Common myeloid progenitor, CD34-positive (primary cell): ENCODE results near the gene PKN2.

ENCODE experiments used
- CTCF ChIA-PET: fragments of 350-600 bp; sonication (Branson Sonifier 250); formaldehyde crosslinking; loops from one replicate; lab custom pipeline; 2021; ENCODE audit warnings: antibody characterized with exemption; lab: Charles Lee
- POLR2A ChIA-PET: fragments of 350-600 bp; sonication (Branson Sonifier 250); formaldehyde crosslinking; loops from one replicate; lab custom pipeline; 2021; ENCODE audit warnings: antibody characterized with exemption; lab: Charles Lee
- DNase-seq, 3 donors: peaks; one replicate each; pipeline versions ENCODE4 v3.0.0 to v3.0.0-alpha.2; 2013
- H3K27ac ChIP-seq, 2 experiments: 1 replicate in 1 of 2; 2 replicates in 1 of 2; pipeline ENCODE4 v1.7.0; 2013; ENCODE audit warnings: inconsistent platforms in 2 of 2, low read length in 2 of 2, mild to moderate bottlenecking in 2 of 2, low read depth in 1 of 2, moderate library complexity in 1 of 2; ENCODE audit not compliant: severe bottlenecking in 2 of 2, insufficient read depth in 1 of 2, poor library complexity in 1 of 2
- H3K27me3 ChIP-seq, 5 experiments: replicated peaks in 2 of 5; 1 replicate in 3 of 5; 2 replicates in 2 of 5; pipeline versions ENCODE4 v1.6.1 to v1.7.0; 2013; ENCODE audit warnings: low read length in 4 of 5, mild to moderate bottlenecking in 2 of 5, moderate library complexity in 2 of 5, inconsistent platforms in 1 of 5; ENCODE audit not compliant: insufficient read depth in 5 of 5, control insufficient read depth in 4 of 5
- H3K36me3 ChIP-seq, 4 experiments: 1 replicate in 2 of 4; 2 replicates in 2 of 4; pipeline versions ENCODE4 v1.6.1 to v1.7.0; 2013; ENCODE audit warnings: low read length in 3 of 4, control low read depth in 1 of 4, mild to moderate bottlenecking in 1 of 4; ENCODE audit not compliant: control insufficient read depth in 4 of 4, insufficient read depth in 4 of 4
- H3K4me1 ChIP-seq, 4 experiments: 1 replicate in 3 of 4; 2 replicates in 1 of 4; pipeline versions ENCODE4 v1.6.1 to v1.7.1; 2013; ENCODE audit warnings: low read length in 3 of 4, mild to moderate bottlenecking in 3 of 4, control low read depth in 1 of 4, inconsistent platforms in 1 of 4, moderate library complexity in 1 of 4; ENCODE audit not compliant: control insufficient read depth in 4 of 4, insufficient read depth in 4 of 4; ENCODE audit errors: control extremely low read depth in 1 of 4
- H3K4me3 ChIP-seq, 7 experiments: 1 replicate in 4 of 7; 2 replicates in 3 of 7; pipeline versions ENCODE4 v1.5.1 to v1.7.0; 2013; ENCODE audit warnings: mild to moderate bottlenecking in 7 of 7, low read length in 6 of 7, moderate library complexity in 6 of 7, inconsistent platforms in 2 of 7, low read depth in 2 of 7, control low read depth in 1 of 7; ENCODE audit not compliant: insufficient read depth in 4 of 7, control insufficient read depth in 1 of 7; ENCODE audit errors: extremely low read depth in 1 of 7
- H3K9me3 ChIP-seq, 5 experiments: 1 replicate in 4 of 5; 2 replicates in 1 of 5; pipeline versions ENCODE4 v1.6.1 to v1.7.1; 2013; ENCODE audit warnings: low read length in 4 of 5, mild to moderate bottlenecking in 2 of 5, inconsistent platforms in 1 of 5, low read depth in 1 of 5, moderate library complexity in 1 of 5; ENCODE audit not compliant: control insufficient read depth in 4 of 5, insufficient read depth in 2 of 5; ENCODE audit errors: control extremely low read depth in 1 of 5
- WGBS: methylation state at CpG from one replicate; pipeline ENCODE4 v1.1.5; 2013; ENCODE audit not compliant: insufficient coverage; 5-methylcytosine and 5-hydroxymethylcytosine counted together

PKN2 gene

GRCh38 chr1:88777604-88778149 lies 93.6 kb downstream of the PKN2 start:
- H3K36me3 ChIP-seq, result peaks cover 29 to 65% (median 39%) of the 10 kb centered on the region in 4 experiments
- CTCF ChIA-PET, result interaction anchor here (1.0 to 1.5 kb wide), 2 partner anchors 94 to 99 kb away, joined by 3 read pairs; partner anchors contain the start of gene PKN2
- no peak overlapping the region for H3K27ac ChIP-seq
- H3K4me1 ChIP-seq, result no peaks in the 10 kb centered on the region
- H3K9me3 ChIP-seq, result peaks cover 0 to 1% (median 0%) of the 10 kb centered on the region in 5 experiments
- POLR2A ChIA-PET, result no interaction called here
- H3K4me3 ChIP-seq, result no peak overlapping the region
- H3K27me3 ChIP-seq, result no peaks in the 10 kb centered on the region
- DNase-seq, result no peak
- WGBS, result 100% methylated on average over 1 of the region's 3 CpGs

GRCh38 chr1:88779880-88780279 lies 95.8 kb downstream of the PKN2 start:
- Histone ChIP-seq H3K4me3 (no peak overlapping the region), H3K27me3 (no peaks in the 10 kb centered on the region), H3K9me3 (peaks cover 0 to 1% (median 0%) of the 10 kb centered on the region in 5 experiments), H3K4me1 (no peaks in the 10 kb centered on the region), H3K36me3 (peaks cover 26 to 57% (median 33%) of the 10 kb centered on the region in 4 experiments), H3K27ac (no peak overlapping the region)
- ChIA-PET CTCF (no interaction called here), POLR2A (no interaction called here)
- no peak for DNase-seq

- peaks cover 0 to 1% (median 0%) of the 10 kb centered on the region in 5 experiments for H3K9me3 ChIP-seq
- POLR2A ChIA-PET, result no interaction called here
- H3K4me3 ChIP-seq, result no peak overlapping the region
- no peaks in the 10 kb centered on the region for H3K27me3 ChIP-seq
- H3K27ac ChIP-seq, result no peak overlapping the region
- H3K4me1 ChIP-seq, result no peaks in the 10 kb centered on the region
- no peak for DNase-seq
- H3K36me3 ChIP-seq, result peaks cover 27 to 57% (median 35%) of the 10 kb centered on the region in 4 experiments
- CTCF ChIA-PET, result interaction anchor here (0.7 kb wide), 1 partner anchor 13 kb away, joined by 3 read pairs; no protein-coding TSS in a partner anchor
These were observed 96.4 kb downstream of the PKN2 start for GRCh38 chr1:88780485-88780884.

GRCh38 chr1:88783145-88783544 lies 99.1 kb downstream of the PKN2 start:
- H3K27ac ChIP-seq, result no peak overlapping the region
- no peak overlapping the region for H3K4me3 ChIP-seq
- POLR2A ChIA-PET, result no interaction called here
- H3K36me3 ChIP-seq, result peaks cover 28 to 59% (median 35%) of the 10 kb centered on the region in 4 experiments
- DNase-seq, result no peak
- CTCF ChIA-PET, result interaction anchor here (0.9 kb wide), 1 partner anchor 82 kb away, joined by 4 read pairs; no protein-coding TSS in a partner anchor
- 100% methylated on average over 1 of the region's 2 CpGs for WGBS
- H3K4me1 ChIP-seq, result no peaks in the 10 kb centered on the region
- H3K27me3 ChIP-seq, result no peaks in the 10 kb centered on the region
- no peaks in the 10 kb centered on the region for H3K9me3 ChIP-seq

- H3K4me3 ChIP-seq, result no peak overlapping the region
- CTCF ChIA-PET, result no interaction called here
- H3K27ac ChIP-seq, result no peak overlapping the region
- WGBS, result 94% methylated on average over 2 of the region's 6 CpGs
- no peaks in the 10 kb centered on the region for H3K4me1 ChIP-seq
- no peaks in the 10 kb centered on the region for H3K27me3 ChIP-seq
- POLR2A ChIA-PET, result interaction anchor here (0.6 kb wide), 1 partner anchor 12 kb away, joined by 3 read pairs; no protein-coding TSS in a partner anchor
- H3K36me3 ChIP-seq, result peaks cover 31 to 49% (median 31%) of the 10 kb centered on the region in 4 experiments
- no peak for DNase-seq
- H3K9me3 ChIP-seq, result no peaks in the 10 kb centered on the region
These were observed 100.5 kb downstream of the PKN2 start for GRCh38 chr1:88784551-88784950.

- Histone ChIP-seq H3K4me3 (no peak overlapping the region), H3K36me3 (peaks cover 23 to 59% (median 38%) of the 10 kb centered on the region in 4 experiments), H3K27ac (no peak overlapping the region), H3K27me3 (no peaks in the 10 kb centered on the region), H3K4me1 (no peaks in the 10 kb centered on the region), H3K9me3 (no peaks in the 10 kb centered on the region)
- DNase-seq, result no peak
- ChIA-PET CTCF (no interaction called here), POLR2A (no interaction called here)
- 100% methylated on average over 3 of the region's 3 CpGs for WGBS
These were observed 103.2 kb downstream of the PKN2 start for GRCh38 chr1:88787023-88787903.

- Histone ChIP-seq H3K27me3 (no peaks in the 10 kb centered on the region), H3K4me3 (no peak overlapping the region), H3K4me1 (no peaks in the 10 kb centered on the region), H3K36me3 (peaks cover 7 to 55% (median 30%) of the 10 kb centered on the region in 4 experiments), H3K27ac (no peak overlapping the region), H3K9me3 (no peaks in the 10 kb centered on the region)
- DNase-seq, result no peak
- 98% methylated on average over 4 of the region's 4 CpGs for WGBS
- ChIA-PET CTCF (no interaction called here), POLR2A (no interaction called here)
These were observed 107.1 kb downstream of the PKN2 start for GRCh38 chr1:88791192-88791591.
